Pons (tissue), 1 donor: ENCODE measurements around the gene DTD1.
A peak's percentile ranks its signal among the peaks of the same experiment; 100 is the strongest.

Source experiments
- DNase-seq: peaks from one replicate; pipeline ENCODE4 v3.0.0-alpha.2; 2016; ENCODE audit warnings: low spot score

Gene DTD1

DNA sequence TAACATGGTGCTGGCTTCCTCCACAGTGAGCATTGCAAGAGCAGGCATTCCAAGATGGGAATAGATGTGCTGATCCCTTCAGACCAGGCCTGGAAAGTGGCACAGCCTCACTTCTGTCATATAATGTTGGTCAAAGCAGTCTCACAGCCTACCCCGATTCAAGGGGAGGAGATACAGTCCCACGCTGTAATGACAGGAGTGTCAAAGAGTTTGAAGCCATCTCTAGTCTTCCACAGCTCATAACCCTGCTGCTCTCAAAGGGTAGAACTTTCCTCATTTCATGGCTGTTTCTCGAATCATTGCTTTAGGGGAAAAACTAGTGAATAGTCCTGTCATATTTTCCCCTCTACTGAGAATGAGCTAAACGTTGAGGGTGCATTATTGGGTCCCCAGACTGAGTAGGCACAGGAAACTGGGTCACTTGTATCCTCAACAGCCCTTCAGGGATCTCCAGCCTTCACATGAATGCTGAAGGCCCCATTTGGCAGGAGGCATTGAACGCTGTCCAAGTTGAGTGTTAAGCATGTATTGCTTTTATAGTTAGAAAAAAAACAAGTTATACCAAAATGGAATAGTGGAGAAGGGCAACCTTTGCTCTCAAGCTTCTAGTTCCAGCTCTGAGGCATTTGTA lies 27.3 kb downstream of the DTD1 start:
- no peak for DNase-seq

DNA sequence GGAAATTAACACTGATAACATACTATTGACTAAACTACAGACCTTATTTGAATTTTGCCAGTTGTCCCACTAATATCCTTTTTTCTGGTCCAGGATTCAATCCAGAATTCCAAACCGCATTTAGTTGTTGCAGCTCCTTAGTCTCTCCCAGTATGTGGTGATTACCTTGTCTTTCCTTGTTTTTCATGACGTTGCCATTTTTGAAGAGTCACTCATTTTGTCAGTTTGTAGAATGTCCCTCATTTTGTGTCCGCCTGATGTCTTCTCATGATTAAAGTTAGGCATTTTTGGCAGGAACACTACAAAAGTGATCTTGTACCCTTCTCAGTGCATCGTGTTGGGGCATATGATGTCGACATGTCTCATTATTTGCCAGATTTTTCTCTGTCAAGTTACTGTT lies 33.1 kb downstream of the DTD1 start:
- no peak for DNase-seq

DNA sequence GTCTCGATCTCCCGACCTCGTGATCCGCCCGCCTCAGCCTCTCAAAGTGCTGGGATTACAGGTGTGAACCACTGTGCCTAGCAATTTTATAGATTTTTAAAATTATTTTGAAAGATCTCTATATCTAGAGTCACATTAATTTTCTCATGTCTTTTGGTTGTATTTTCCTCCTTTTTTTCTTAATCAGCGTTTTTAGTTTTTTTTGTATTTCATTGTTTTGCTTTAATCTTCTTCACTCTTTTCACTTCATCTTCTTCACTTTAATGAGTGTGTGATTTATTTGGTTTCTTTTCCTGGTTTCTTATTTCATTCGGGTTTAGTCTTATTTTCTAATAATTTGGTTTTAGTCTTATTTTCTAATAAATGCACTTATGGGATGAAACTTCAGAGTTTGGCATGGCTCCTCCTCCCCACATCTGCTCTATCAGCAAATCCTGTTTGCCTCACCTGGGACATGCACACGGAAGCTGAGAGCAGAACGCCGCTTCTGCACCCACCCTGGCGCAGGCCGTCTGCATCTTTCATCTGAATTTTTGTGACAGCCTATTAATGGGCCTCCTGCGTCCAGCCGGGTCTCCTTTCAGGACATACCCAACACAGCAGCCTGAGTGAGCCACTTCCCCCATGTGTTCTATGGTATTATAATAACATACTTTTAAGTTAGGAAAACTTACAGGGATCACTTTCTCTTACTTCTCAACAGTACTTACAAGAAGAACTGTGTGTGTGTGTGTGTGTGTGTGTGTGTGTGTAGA lies 35.5 kb downstream of the DTD1 start:
- no peak for DNase-seq

DNA sequence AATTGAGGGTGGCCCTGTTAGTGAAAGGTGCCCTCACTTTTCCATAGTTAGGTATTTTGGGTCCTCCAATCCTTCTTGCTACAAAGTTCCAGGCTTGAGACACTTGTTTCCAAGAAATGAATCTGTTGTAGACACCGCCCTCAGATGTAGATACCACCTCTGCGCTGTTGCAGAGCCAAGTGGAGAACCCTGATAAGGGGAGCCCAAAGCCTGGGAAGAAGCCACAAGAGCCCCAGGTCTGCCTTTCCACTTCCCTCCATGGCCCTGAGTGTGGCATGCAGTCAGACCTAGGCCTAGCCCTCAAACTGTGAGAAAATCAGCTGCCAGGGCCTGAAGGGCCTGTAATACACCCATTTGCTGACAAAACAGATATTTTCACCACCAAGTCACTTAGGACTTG lies 37.1 kb downstream of the DTD1 start:
- DNase-seq: no peak

DNA sequence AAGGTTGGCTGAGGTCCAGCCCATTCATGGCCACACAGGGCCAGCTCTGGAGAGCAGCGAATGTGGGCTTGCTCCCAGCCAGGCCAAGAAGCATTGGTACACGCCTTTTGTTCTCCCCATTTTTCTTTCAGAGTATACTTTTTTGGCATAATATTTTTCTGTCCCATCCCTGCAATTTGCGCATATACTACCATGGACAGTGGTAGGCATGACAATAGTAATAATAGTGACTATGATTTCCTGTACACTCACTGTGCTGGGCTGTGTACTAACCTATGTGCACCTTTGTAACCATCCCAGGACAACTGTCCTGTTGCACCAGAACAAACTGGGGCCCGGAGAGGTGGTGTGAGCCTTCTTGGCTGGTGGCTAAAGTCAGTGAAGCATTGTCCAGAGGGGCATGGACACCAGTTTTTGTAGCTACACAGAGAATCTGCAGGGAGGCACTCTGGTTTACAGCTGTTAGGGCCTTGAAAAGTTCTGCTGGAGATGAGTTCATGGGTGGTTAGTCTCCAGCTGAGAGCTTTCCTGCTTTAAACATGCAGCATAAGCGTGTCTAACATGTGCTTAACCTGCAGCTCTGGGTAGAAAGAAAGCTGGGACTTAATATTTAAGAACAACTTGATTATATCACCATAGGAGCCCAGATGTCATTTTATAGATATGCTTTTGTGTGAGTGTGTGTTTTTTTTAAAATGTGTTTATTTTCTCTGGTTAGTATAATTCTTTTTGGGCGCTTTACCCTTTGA lies 38.2 kb downstream of the DTD1 start:
- no peak for DNase-seq

DNA sequence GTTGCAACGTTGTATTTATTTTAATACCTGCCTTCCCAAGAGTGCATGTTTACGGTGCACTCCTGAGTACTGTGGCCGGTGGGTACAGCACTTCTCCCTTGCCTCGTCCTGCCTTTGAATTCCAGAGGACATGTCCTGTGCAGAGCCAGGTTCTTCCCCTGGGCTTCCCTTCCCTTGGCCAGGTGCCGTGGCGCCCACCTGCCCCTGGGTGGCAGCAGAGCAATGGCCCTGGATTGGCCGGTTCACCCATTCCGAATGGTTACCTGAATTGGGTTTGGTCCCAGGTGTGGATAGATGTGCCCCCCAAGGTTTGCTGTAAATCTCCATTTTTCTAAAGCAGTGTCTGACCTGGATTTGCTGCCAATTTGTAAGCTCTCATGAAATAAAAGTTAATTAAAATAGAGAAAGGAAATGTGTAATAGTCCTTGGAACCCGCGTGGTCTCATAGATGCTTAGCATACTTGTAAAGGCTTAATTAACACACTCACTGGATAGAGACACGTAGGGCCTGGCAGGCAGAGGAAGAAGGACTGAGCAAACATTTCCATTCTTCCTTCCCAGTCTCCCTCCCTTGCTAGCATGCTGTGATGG lies 40.6 kb downstream of the DTD1 start:
- no peak for DNase-seq

DNA sequence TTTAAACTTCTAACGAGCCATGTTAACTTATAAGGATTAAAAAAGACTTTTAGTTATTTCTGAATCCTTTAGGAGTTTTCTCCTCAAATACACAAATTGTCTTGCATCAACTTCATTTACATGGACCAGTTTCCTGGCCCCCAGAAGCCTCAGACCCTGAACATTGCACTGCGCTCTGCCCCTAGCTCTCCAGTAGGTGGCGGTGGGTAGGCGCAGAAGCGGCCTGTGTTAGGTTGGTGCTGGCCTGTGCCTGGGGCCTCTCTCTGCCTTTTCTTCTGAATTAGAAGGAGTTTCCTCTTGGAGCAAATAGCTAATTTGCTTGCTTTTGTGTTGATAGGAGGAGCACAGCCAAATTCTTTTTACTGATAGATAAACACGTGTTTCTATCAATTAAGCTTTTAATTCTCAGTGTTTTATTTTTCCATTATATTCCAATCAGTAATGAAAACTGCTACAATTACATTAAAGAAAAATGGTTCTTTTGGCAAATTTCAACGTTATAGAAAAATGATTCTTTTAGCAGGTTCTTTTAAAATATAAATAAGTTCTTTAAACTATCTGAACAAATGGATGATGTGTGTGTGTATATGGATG lies 44.4 kb downstream of the DTD1 start:
- peak; percentile 88 for DNase-seq

DNA sequence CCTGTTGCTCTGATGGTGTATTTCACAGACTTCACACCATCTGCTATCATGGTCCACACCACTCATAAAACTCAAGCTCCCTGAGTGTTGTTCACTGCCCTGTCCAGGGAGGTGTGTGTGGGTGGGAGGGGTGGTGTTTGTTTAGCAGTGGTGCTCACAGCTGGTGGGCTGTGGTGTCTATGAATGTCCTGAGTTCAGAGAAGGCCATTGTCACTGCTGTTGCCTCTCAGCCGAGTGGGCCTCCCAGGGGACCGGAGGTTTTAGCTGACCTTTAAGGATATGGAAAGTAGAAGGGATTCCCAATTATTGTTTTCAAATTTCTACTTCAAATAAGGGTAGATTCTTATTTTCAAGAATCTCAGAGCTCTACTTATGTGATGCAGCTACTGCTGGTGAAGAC lies 45.6 kb downstream of the DTD1 start:
- no peak for DNase-seq

DNA sequence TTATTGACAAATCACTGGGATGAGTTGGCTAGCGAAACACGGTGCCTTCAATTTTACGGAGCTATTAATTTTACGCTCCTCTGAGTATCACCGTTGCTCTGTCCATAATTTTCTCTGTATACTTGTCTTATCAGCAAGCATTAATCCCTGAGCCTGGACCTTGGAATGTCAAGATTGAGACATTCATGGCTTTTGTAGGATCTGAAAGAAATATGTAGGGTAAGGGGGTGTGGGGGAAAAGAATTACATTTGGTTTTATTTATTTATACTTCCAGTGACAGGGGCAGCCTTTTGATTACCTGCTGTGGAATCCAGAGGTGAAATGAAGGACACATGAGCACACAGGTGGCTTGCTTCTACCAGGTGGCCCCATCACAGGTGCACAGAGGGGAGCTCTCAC lies 46.6 kb downstream of the DTD1 start:
- DNase-seq: no peak

DNA sequence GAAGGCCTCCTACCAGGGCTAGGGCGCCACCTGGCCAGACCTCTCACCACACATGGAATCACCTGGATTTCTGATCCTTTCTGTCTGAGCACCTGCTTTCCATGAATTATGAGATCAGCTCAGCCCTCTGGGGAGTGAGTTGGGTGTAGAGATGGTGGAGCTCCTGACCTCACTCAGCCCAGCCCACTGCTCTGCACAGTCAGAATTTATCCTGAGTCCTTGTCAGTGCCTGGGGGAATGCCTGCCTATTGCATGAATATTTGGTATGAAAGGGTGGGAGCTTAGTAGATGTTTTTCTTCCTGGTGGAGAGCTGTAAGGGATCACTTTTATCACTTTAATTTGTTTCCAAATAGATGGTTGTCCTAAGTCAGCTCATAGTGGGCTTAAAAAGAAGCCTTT lies 47.5 kb downstream of the DTD1 start:
- no peak for DNase-seq

DNA sequence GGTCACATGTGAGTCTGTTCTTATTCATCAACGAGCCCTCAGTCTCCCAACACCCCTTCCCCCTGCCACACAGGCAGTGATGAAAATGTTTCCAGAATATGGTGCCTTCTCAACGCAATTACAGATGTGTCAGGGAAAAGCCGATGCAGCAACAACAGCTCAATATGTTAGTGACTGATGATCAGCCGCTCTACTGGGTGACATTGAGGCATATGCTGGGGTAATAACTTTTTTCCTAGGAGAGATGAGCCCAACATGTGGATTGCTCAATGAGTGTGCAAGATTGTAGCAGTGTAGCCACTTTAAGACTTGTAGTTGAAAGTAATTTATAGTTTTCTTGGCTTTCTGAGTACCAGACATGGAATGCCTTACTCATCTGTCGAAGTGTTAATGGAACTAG lies 49.4 kb downstream of the DTD1 start:
- no peak for DNase-seq

DNA sequence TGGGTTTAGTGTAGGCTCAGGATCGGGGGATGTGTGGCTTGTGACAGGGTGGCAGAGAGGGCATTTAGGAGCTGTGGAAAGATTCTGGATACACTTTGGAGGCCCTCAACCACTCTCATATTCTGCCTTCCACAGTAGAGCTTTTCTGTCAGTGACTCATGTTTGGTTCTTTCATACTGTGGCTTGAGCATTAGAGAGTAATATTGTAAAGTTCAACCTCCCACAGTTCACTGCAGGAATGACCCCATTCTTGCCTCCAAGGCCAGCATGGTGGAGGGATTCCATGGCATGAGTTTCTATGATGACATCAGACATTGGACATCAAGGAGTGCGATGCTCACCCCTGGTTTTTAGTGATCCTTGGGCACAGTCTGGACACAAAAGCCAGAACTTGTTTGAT lies 50.9 kb downstream of the DTD1 start:
- DNase-seq: no peak

DNA sequence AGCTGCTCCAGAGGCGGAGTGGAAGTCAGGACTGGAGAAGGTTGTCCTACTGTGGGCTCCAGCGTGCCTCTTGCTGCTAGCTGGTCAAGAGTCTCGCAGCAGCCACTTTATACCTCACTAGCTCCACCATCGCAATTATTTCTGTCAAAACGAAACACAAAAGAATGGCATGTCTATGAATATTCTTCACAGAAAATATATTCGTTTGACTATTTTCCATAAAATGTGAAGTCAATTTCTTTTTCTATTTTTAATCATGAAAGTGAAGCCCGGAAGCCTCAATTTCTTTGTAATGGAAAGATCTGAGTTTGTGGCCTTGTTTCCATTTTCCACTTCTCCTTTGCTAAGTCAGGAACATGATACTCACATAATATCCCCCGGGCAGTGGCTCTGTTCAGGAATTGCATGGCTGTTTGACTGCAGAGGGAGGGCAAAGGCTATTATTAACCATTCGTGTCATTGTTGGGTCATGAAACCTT lies 51.7 kb downstream of the DTD1 start:
- no peak for DNase-seq

DNA sequence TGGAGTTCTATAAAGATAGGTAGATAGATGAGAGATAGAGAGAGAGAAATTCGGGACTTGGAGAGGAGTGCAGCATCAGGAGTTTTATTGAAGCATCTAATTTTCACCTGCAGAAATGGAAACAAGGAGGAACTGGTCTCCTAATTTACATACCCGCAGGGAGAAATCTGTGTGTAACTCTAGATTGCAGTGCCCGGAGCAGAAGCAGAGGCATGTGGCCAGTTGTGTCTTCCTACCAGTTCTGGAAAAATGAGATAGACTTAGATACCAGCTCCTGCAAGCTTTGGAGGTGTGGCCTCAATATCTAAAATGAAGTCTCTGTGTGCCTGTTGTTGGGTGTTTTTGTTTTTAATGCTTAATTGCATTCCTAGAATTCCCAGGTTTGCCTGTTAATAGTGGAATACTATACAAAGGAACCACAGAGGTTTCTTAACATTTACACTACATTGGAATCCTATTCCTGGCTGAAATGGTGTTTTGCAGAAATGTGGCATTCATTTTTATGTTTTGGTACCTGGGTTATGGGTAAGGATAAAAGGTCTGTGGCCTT lies 57.4 kb downstream of the DTD1 start:
- DNase-seq: no peak

DNA sequence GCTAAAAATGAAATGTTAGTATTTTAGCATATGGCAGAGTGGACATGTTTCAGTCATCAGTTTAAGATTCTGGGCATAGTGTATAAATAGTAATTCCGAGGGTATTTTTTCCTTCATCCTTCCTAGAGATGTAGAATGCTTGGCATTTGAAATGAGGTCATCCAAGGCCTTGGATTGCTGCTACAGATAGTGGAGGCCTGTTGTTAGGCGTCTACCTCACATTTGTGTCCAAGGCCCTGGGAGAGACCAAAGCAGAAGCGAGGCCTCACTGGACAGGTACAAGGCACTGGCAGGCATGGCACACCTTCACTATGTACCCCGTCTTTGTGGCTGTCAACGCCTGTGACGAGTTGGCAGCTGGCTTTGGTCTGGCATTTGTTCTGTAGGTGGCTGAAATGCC lies 58.0 kb downstream of the DTD1 start:
- no peak for DNase-seq

DNA sequence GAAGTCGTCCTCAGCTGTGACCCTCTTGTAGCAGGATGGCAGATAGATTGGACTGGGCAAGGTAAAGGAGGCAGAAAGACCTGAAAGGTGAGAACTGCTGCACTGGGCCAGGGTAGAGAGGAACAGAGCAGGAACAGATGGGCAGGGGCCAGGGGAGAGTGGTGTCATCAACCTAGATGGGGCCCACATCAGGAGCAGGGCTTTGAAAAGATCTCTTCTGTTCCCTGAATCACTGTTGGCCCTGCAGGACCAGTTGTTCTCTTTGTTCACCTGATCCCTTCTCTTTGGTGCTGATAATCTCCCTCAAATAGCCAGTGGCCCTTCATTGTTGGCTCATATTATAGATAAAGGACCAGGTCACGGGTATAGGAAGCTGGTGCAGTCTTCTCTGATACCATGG lies 59.9 kb downstream of the DTD1 start:
- no peak for DNase-seq

DNA sequence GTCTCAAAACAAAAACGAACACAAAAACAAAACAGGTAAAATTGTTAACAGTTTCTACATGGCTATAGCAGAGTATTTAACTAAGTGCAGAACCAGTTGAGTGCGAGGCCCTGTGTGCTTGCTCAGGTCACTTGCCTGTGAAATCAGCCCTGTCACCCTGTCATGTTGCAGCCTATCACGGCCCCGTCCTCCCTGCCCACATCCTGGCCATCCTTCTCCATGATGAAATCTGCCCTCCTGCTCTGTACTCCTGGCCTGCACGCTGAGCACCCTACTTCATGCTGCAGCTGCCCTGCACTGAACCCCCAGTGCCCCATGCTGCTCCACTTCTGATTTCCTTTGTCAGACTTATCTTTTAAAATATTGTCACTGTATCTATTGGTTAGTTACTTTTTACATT lies 62.4 kb downstream of the DTD1 start:
- DNase-seq: no peak

DNA sequence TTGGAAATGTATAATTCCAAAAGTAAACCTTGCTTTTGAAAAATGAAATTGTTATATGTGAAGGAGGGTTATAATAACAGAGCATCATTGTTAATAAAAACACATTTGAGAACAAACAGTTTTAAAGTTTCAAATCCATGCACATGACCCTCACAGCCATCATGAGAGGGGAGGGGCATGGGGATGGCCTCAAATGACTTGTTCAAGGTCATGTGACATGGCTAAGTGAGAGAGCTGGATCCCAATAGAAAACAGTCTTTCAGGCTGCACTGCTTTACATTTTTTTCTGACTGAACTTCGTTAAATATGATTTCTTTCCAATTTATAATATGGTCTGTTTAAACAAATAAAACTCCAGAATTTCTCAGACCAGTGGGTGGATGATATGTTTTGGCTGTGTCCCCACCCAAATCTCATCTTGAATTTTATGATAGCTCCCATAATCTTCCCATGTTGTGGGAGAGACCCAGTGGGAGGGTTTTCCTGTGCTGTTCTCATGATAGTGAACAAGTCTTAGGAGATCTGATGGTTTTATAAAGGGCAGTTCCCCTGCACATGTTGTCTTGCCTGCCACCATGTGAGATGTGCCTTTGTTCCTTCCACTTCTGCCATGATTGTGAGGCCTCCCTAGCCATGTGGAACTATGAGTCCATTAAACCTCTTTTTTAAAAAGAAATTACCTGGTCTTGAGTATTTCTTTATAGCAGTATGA lies 66.0 kb downstream of the DTD1 start:
- no peak for DNase-seq

DNA sequence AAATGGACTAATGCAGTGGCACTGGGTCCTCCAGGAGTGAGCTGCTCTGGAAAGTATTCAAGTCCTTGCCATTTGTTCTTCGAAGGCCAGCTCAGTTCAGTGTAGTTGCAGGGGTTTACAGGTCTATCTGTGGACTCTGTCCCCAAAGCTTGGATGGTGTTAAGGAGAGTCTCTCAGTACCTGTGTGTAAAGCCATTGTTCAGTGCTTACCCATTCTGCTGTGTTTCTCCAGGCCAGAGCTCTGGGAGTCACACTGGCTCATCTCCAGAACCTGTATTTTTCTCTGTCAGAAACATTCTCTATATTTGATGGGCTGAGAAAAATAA lies 66.6 kb downstream of the DTD1 start:
- no peak for DNase-seq

DNA sequence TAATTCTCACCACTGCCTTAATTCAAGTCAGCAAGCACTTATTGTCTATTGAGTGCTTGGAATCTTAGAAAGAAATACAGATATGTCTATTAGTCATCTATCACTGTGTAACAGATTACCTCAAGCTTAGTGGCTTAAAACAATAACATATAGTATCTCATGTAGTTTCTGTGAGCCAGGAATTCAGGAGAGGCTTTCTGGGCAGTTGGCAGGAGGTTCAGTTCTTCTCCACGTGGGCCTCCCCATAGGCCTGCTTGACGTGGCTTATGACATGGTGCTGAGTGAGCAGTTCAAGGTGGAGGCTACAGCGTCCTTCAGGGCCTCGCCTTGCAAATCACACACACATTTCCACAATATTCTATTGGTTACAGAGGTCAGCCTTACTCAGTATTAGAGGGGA lies 69.7 kb downstream of the DTD1 start:
- DNase-seq: no peak

DNA sequence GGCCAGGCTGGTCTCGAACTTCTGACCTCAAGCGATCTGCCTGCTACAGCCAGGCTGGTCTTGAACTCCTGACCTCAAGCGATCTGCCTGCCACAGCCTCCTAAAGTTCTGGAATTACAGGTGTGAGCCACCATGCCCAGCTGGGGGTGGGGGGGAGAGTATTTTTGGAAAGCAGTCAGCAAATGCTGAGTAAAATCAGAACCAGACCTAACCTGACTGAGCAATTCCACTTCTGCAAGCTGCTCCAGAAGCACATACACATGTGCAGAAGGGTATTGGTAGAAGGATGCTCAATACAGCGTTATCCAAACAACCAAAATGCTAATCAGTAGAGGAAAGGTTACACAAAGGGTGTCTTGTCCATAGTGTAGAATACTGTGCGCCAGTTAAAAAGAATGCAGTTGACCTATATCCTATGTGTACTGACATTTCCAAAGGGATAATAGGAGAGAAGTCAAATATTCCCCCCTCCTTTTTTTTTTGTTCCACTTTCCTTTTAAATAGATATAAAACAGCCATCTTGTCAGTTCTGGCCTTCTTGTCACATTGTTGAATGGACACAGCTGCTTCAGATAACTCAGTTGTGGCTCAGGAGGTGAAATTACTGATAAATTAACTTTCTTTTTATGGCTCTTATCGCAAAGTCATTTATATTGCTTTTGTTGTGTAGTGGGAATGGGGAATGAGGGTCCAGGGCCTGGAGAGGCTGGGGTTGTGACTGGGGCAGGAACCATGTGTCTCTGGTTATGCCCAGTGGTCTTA lies 74.6 kb downstream of the DTD1 start:
- DNase-seq: no peak
